ENCODE measurements around the gene ENAM.

The ENAM gene, protein sequence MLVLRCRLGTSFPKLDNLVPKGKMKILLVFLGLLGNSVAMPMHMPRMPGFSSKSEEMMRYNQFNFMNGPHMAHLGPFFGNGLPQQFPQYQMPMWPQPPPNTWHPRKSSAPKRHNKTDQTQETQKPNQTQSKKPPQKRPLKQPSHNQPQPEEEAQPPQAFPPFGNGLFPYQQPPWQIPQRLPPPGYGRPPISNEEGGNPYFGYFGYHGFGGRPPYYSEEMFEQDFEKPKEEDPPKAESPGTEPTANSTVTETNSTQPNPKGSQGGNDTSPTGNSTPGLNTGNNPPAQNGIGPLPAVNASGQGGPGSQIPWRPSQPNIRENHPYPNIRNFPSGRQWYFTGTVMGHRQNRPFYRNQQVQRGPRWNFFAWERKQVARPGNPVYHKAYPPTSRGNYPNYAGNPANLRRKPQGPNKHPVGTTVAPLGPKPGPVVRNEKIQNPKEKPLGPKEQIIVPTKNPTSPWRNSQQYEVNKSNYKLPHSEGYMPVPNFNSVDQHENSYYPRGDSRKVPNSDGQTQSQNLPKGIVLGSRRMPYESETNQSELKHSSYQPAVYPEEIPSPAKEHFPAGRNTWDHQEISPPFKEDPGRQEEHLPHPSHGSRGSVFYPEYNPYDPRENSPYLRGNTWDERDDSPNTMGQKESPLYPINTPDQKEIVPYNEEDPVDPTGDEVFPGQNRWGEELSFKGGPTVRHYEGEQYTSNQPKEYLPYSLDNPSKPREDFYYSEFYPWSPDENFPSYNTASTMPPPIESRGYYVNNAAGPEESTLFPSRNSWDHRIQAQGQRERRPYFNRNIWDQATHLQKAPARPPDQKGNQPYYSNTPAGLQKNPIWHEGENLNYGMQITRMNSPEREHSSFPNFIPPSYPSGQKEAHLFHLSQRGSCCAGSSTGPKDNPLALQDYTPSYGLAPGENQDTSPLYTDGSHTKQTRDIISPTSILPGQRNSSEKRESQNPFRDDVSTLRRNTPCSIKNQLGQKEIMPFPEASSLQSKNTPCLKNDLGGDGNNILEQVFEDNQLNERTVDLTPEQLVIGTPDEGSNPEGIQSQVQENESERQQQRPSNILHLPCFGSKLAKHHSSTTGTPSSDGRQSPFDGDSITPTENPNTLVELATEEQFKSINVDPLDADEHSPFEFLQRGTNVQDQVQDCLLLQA

DNA sequence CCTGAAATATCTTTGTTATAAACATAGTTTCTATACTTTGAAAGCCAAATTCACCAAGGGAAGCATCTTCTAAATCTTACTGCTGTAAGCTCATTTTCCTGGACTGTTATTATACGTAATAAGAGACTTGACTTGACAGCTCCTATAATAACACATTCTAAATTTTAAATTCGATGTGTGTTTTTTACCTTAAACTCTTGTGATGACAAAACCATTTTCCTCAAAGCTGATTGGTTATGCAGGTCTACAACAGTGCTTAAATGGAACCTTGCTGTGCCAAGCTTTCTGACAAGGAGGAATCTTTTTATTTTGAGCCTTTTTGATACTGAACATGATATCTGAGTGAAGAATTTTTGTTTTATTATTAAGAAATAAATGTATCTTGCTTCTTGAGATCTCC lies at the start of gene ENAM:
ENAM (plus strand) TSS at position 301 of the 400 bp plus-strand sequence. CDS start 757 bp downstream, outside the sequence.
- FAIRE-seq, result no peak

DNA sequence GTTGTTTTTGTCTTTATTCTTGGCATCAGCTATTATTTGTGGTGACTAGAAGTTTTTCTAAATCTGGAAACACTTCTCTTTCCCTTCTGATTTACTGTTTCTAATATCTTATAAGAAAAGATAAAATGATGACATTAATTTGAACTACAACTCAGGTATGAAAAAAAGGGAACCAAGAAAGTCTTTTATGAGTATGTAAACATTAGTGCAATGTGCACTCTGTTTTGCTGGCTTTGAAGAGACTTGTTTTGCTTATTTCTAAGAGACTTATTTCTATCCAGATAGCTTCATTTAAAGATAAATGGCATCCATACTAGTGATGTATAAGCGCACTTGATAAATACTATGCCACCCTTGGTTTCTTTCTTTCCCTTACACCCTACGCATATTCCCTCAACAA lies 46.6 kb upstream of the ENAM start:
- FAIRE-seq, result no peak

DNA sequence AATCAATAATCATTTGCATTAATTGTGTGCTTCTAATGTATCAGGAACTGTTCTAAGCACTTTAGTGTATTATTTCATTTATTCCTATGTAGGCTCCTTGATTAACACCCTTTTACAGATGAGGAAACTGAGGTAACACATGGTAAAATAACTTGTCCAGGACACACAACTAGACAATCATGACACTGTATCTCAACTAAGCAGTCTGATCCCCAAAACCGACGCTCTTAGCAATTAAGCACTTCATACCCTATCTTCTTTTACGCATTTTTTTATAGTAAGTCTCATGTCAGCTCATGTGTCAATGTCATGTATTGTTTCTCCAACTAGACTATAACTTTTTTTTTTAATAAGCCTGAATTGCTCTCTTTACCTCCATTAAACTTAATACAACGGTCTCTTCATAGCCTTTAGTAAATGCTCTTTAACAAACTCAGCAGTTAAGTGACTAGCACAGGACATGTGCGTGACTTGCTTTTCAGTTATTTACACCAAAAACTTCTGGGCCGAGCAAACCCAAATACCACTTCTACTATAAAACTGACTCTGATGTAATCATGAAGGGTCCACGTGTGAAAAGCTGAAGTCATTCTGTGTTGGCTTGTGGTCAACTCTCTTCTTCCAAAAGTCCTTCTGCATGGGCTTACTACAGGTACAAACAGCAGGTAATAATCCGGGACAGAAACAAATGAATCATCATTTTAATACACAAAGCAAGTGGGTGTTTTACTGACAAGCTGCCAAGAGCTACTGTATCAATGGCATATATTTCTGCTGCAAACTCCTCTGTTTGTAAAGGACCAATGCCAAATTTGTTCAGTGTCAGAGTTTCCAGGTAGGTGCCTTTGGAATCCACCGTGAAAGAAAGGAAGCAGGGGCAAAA lies 44.4 kb upstream of the ENAM start:
- peak; percentile 91 for FAIRE-seq

DNA sequence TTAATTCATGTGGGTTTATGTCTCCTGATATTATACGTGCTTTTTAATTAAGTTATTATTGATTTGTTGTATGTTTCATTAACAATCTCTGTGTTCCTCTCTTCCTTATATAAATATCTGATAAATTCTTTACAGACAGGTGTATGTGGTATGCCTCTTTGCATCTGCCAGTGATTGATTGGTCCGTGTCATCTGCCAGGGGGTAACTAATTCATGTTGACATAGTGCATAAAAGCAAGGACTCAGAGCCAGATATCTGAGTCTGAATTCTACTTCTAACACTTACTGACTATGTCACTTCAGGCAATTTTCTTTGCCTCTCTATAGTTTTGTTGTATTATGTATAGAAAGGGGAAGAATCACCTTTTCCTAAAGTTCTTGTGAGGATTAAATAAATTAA lies 41.7 kb upstream of the ENAM start:
- no peak for FAIRE-seq

DNA sequence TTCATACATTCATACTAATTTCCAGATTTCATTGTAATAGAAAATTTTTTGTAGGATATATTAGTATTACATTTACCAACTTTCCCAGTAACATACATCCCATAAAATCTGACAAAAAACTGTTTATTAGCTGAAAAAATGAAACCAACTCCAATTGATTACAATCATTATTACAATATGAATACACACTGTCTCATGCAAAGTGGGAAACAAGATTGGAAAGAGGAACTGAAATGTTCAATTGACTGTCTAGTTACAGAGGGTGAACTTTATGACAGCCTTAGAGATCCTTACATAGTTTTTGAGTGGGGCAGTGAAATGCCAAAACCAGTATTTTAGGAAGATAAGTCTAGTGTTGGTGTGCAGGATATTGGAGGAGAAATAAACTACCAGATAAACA lies 38.8 kb upstream of the ENAM start:
- no peak for FAIRE-seq

DNA sequence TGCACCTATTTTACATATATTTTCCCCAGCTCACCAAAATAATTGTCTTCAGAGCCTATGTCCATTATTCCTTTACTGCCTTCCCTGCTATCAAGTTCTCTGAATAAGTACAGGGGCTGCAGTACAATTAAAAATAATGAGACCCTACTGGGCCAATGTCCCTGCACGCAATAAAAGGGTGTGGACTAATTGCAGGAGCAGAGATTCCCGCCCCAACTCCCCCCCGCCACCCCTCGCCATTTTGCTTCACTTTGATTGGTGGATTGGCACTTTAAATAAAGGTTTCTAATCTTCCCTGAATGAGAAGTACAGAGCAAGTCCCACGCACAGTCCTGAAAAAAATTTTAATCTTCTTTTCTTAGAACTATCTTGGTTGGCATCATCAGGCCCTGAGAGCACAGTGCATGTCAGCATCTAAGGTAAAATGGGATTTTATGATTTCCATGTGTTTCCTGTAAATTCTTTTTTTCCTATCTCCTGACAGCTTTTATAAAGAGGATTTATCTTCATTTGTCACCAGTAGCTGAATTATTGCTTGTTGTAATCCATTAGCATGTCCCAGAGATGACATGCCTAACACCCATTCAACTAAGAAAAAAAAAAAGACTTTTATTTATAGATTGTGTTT lies 36.5 kb upstream of the ENAM start, which contains the start of gene AMBN:
AMBN (plus strand) TSS at position 302 of the 628 bp plus-strand sequence; CDS start at position 405, 103 bp downstream.
- no peak for FAIRE-seq

DNA sequence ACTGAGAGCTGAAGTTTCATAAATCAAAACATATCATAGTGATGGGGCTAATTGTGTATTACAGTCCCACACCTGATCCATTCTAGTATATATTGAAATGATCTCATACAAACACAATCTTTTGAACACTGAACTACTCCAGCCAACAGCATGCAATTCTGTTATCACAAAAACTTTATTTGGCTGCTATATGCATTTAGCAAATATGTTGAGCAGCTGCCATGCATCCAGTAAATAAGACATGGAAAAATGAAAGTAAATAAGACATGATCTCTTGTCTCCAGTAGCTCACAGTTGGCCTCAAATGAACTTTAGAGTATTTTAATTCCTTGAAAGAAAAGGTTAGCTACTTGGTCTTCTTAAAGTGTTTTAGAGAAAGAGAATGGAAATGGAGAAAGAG lies 34.3 kb upstream of the ENAM start:
- FAIRE-seq, result no peak

DNA sequence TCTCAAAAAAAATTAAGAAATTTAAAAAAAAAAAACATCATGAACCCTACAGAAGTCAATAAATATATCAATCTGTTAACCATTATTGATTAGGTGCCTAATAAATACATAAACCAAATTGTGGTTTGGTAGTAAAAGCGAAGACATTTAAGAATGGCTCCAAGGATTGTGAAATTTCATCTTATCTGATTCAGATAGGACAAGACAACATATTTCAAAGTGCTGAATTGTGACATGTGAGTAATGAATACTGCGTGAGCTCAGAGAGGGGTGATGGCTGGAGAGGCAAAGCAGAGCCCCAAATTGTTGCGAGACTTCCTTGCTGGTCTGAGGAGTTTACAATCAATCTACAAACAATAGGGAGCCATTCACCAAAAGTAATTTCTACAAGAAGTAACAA lies 28.2 kb upstream of the ENAM start:
- no peak for FAIRE-seq

DNA sequence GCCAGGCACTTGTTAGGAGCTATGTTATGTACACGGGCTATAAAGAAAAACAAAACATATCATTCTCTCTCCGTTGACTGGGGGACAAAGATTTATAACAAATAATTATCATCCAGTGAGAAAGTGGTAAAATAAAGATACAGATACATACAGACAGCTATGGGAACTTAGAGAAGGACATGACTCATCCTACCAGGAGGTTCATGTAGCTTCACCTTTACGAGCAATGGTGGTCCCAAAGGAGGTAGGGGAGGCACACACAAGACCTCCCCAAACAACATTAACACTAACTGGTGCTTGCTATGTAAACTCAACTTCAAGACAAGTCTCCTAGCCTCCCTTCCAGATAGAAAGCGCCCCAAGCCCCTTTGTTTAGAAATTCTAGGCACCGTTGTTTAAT lies 27.6 kb upstream of the ENAM start:
- FAIRE-seq, result no peak

DNA sequence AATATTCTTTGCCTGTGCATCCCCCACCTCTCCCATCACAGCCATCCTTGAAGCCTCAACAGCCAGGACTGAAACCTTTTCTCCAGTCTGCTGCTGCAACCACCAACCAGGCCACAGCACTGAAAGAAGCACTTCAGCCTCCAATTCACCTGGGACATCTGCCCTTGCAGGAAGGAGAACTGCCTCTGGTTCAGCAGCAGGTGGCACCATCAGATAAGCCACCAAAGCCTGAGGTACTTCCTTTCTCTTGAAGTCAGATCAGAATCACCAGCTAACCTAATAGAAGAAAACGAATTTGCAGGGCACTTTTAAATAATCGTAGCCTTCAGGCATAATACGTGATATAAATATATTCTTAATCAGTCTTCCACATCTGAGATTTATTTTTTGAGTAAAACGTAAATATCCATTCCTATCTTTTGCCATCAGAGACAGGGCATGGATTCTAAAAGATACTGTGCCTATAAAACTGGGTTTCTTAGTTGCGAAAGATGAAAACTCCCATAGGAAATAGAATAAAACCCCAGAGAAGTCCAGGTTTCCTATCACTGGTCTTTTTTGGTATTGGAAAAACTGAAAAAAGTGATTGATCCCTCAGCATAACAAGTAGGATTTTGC lies 27.0 kb upstream of the ENAM start:
- FAIRE-seq, result peak; percentile 88

DNA sequence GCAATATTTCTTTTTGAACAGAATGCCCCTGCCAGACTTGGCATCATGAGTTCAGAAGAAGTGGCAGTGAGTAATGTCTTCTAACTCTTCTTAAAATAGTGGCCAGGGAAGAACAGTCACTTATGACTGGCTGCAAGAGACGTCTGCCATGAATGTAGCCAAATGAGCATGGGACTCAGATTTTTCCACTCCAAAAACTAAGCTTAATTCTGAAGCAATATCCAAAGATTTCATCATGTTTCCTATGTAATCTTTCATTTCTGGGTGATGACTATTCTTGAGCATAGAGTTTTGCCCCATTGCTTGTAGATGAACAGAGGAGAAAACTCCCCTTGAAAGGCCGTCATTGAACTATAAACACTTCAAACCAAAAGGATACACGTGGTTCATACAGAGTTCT lies 24.7 kb upstream of the ENAM start:
- FAIRE-seq, result peak; percentile 82

DNA sequence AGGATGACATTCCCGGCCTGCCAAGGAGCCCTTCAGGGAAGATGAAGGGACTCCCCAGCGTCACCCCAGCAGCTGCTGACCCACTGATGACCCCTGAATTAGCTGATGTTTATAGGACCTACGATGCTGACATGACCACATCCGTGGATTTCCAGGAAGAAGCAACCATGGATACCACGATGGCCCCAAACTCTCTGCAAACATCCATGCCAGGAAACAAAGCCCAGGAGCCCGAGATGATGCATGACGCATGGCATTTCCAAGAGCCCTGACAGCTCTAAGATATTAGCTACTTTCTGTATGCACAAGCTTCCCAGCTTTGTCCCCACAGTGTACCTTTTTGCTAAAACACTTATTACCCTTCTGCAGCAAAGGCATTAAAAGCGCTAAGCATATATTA lies 22.1 kb upstream of the ENAM start:
- FAIRE-seq, result no peak

DNA sequence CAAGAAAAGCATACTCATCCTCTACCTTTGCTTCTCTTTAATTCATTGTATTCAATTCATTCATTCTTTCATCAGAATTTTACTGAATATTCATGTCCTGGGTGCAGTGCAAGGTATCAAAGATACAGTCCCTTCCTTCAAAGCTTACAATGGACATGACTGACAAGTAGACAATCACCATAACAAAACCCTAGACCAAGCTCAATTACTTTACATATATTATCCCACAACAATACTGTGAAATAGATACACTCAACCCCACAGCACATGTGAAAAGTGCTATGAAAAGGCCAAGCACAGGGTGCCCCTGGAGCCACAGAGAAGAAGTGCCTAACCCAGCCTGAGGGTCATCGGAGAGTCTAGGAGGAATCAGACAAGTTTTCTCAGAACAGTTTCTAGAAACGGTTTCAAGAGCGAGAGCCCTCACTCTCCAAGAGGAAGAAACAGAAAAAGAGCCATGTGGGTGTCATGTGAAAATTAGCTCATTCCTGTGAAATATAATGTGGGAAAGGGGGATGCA lies 21.1 kb upstream of the ENAM start:
- no peak for FAIRE-seq

DNA sequence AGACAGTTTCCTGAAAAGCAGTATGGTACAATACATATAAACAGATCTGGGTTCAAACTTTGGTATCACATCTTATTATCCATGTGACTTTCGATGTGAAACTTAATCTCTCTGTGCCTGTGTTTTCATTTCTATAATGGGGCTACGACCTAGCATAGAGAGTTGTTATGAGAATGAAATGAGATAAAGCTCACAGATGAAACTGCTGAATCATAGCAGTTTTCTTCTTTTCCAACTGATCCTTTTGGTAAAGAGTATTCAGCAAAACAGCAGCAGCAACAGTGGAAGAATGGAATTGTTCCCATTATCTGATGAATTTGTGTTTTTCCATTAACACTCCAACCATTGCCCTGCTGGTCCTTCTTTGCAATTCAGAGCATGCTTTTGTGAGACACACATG lies 20.2 kb upstream of the ENAM start:
- no peak for FAIRE-seq

DNA sequence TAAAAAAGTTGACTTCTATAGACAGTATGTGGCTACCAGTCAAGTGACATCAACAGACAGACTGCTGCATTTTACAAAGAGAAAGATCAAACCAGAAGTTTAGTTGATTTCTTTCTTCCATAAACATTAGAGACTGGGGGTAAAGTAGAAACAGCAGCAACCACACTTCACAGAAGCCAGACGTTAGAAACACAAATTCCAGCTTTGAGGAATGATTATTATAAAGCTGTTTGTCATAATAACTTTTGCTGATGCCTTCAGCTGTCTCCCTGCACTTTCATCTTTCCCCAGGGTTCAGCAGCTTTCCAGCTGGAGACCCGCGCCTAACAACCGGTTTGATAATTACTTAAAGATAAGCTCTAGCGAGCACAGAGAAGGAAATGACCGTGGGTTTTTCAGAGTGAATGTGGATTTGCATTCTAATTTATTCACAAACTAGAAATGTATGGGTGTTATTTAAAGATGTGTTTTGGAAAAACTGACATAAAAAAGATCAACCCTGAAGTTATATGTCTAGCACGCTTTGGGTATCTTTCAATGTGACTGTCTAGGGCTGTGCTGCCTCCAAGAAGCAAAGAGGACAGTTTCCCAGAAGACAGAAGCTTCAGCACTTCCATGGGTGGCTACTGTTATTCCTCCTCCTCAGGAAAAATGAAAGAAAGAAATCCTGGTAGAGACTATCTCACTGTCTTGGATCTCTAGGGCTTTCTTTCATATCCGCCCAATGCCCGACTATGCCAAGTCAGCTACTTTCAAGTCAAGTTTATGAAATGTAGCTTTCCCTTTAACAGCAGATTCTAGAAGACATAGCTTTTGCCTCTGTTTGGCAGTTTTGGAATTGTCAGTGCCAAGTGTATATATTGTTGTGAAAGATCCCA lies 15.0 kb upstream of the ENAM start:
- no peak for FAIRE-seq

DNA sequence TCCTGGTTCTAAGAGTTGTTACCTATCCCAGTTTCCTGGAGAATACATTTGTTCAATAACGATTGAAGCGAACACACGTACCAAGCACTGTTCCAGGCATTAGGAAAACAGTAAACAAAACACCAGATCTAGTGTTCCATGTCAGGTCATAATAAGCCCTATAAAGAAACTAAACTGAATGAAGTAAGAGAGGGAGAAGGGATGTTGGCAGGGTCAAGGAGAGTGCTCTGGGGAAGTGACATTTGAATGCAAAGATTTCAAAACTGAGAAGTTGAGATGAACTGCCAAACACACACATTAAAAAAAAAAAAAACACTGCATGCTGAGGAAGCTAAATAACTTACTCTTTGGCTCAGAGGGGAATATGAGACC lies 14.4 kb upstream of the ENAM start:
- no peak for FAIRE-seq

DNA sequence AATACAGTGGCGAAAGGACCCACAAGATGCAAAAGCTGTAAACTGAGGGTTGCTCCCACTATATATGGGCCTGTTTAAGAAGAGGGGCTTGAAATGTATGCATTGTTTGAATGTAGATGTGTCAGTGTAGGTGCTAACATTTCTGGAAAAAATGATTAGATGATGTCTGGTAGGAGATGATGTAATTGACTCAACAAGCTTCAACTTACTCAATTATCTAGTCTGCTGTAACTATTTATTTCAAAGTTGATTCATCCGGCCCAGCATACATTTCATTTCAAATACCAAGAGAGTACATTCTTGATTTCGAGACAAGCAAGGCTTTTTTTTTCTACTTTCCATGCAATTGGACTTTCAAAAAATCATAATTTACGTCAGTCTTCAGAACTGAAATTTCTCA lies 9.3 kb upstream of the ENAM start:
- no peak for FAIRE-seq

DNA sequence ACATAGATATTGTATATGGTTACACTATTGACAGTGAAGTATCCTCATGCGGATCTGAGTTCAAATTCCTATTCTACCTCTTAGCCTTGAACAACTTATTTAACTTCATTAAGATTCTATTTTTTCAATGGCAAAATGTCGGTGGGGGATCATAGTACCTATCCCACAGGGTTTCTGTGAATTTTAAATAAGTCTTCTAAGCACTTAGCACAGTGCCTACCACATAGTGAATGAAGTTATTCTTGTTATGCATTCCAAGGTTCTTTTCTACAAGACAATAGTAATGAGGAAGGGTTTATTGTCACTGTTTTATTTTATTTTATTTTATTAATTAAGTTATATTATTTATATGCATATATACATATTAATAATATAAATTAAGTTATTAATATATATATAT lies 8.8 kb upstream of the ENAM start:
- peak; percentile 41 for FAIRE-seq

DNA sequence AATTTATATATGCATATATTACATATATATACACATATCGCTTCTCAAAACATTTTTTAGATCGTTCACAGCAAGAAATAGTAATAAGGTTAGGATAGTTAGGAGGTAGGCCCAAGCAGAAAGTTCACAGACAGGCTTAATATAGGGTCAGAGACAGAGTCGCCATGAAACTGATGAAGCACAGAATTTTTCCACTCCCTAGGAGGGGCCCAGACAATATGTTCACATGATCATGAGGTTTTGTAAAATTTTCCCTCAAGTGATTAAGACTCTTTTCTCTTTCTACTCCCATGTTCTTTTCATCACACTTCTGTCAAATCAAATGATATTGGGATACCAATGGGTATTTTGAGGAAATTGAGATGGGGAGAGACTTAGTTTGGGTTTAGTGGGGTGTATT lies 5.2 kb upstream of the ENAM start:
- FAIRE-seq, result no peak

DNA sequence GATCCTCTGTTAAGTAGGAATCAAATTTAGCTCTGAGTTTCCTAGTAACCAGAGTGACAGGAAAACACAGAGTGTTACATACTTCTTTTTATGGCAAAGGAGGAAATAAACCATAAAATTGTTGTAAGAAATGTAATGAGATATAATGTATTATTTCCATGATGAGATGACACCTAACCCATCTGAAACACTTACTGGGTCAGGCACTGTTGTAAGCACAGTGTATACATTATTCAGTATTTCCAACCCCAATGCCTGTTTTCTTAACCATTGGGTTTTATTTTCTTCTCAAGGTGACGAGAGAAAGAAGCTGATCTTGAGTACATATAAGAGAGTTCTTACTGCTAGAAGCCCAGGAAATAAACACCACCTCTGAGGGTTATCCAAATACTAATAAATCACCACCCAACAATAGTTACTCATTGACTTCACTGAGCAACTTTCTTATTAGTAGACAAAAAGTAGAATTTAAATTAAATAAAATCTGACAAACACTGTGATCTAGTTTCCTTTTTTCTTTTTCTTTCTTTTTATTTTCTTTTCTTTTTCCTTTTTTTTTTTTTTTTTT lies 4.2 kb upstream of the ENAM start:
- FAIRE-seq, result peak; percentile 94

Measured in islet of Langerhans (tissue), 1 donor.